ENCODE results near the gene EFR3B. TPM values are rescaled to one million over a fixed set of nuclear protein-coding genes. Genes with fewer than 3 reads are reported as not detected.
A peak's percentile ranks its signal among the peaks of the same experiment; 100 is the strongest.
"Not testable (repeated sequence)": the region's sequence is repeated elsewhere in the genome, so short reads cannot be mapped to it uniquely, and the experiment has no call there.

The EFR3B gene
- polyA plus RNA-seq, 2 of the 4 experiments (the other 2 are of a cell fraction): 6.5 to 12.5 TPM

- FAIRE-seq (no peak), ATAC-seq (peak; percentile 12 to 26; a peak in 1 of 6 replicates), DNase-seq (ENCODE audit: low read depth in 1 of 2, low spot score in 1 of 2) (no peak)
- Histone ChIP-seq H3K4me3 (no peak overlapping the region), H3K27ac (no peak overlapping the region), H3K4me1 (no peaks in the 10 kb centered on the region), H3K9me3 (no peaks in the 10 kb centered on the region), H3K4me2 (no peak overlapping the region)
- ChIA-PET POLR2A (no interaction called here), CTCF (interaction anchor here (0.7 to 2.8 kb wide), 3 partner anchors 16 to 148 kb away, joined by 3 to 32 read pairs (median 4); no protein-coding TSS in a partner anchor)
- TF ChIP-seq JUN (IDR thresholded peaks at IDR 0.05) (no peak), HOXB5 (CRISPR knock-in tag; IDR thresholded peaks at IDR 0.05) (no peak)
- WGBS (ENCODE audit: missing lambda C conversion rate): 94% methylated on average over 5 of the region's 5 CpGs
Observed at GRCh38 chr2:25123682-25124081, 81.8 kb downstream of the EFR3B start.

- DNase-seq (ENCODE audit: low read depth in 1 of 2, low spot score in 1 of 2) (no peak), ATAC-seq (no peak), FAIRE-seq (no peak)
- no peak overlapping the region for H3K27ac ChIP-seq
- peaks cover 4% of the 10 kb centered on the region; the same call in 2 of the 3 replicates for H3K4me1 ChIP-seq
- no peak overlapping the region for H3K4me3 ChIP-seq
- TF ChIP-seq SREBF2 (IDR thresholded peaks at IDR 0.05) (no peak), EHF (CRISPR knock-in tag; IDR thresholded peaks at IDR 0.05) (no peak), CHD2 (IDR thresholded peaks at IDR 0.05; ENCODE audit: low read length, partially characterized antibody) (no peak), HMGXB4 (CRISPR knock-in tag; IDR thresholded peaks at IDR 0.05; ENCODE audit: borderline replicate concordance) (no peak)
- CTCF ChIA-PET: interaction anchor here (1.1 to 16.4 kb wide), 5 partner anchors 20 to 149 kb away, joined by 3 to 375 read pairs (median 4); partner anchors contain the start of gene EFR3B
- H3K9me3 ChIP-seq: no peaks in the 10 kb centered on the region
- H3K4me2 ChIP-seq: no peak overlapping the region
- 94% methylated on average over 7 of the region's 7 CpGs for WGBS (ENCODE audit: missing lambda C conversion rate)
- POLR2A ChIA-PET: no interaction called here
Observed at GRCh38 chr2:25125189-25125588, 83.3 kb downstream of the EFR3B start.

- ChIA-PET CTCF (interaction anchor here (1.1 to 16.4 kb wide), 7 partner anchors 15 to 150 kb away, joined by 3 to 375 read pairs (median 4); partner anchors contain the start of gene EFR3B), POLR2A (no interaction called here)
- DNase-seq (ENCODE audit: low read depth in 1 of 2, low spot score in 1 of 2) (no peak), FAIRE-seq (no peak), ATAC-seq (no peak)
- TF ChIP-seq RAD21 (conservative IDR thresholded peaks at IDR 0.05 in 1 of 2, IDR thresholded peaks at IDR 0.05 in 1 of 2): no peak
- TF ChIP-seq MAX (IDR thresholded peaks at IDR 0.05): no peak
- TF ChIP-seq NR3C1 (IDR thresholded peaks at IDR 0.05): no peak
- TF ChIP-seq KDM1A (IDR thresholded peaks at IDR 0.05; ENCODE audit: low read depth): no peak
- no peak for TF ChIP-seq KDM5A (IDR thresholded peaks at IDR 0.05)
- TF ChIP-seq MAZ (IDR thresholded peaks at IDR 0.05; ENCODE audit: borderline replicate concordance, low read depth, low read length): no peak
- TF ChIP-seq CBX2 (IDR thresholded peaks at IDR 0.05; ENCODE audit: borderline replicate concordance, low read depth): no peak
- no peak for TF ChIP-seq HOXB5 (CRISPR knock-in tag; IDR thresholded peaks at IDR 0.05)
- no peak for TF ChIP-seq E2F6 (IDR thresholded peaks at IDR 0.05; ENCODE audit: borderline replicate concordance, low read depth)
- TF ChIP-seq REST (IDR thresholded peaks at IDR 0.05): no peak
- no peak for TF ChIP-seq HEYL (CRISPR knock-in tag; IDR thresholded peaks at IDR 0.05)
- no peak for TF ChIP-seq GATA3 (IDR thresholded peaks at IDR 0.05; ENCODE audit: borderline replicate concordance)
- no peak for TF ChIP-seq ELK1 (IDR thresholded peaks at IDR 0.05; ENCODE audit: low read depth, low read length)
- no peak for TF ChIP-seq CEBPB (IDR thresholded peaks at IDR 0.05)
- WGBS (ENCODE audit: missing lambda C conversion rate): 90% methylated on average over 4 of the region's 4 CpGs
- peaks cover 4% of the 10 kb centered on the region; the same call in 2 of the 3 replicates for H3K4me1 ChIP-seq
- no peak overlapping the region for H3K27ac ChIP-seq
- no peak overlapping the region for H3K4me3 ChIP-seq
- no peak overlapping the region for H3K4me2 ChIP-seq
- H3K9me3 ChIP-seq: no peaks in the 10 kb centered on the region
Observed at GRCh38 chr2:25125976-25126375, 84.1 kb downstream of the EFR3B start.

- ATAC-seq; H3K4me1 ChIP-seq; H3K4me2 ChIP-seq; DNase-seq (ENCODE audit: low read depth in 1 of 2, low spot score in 1 of 2); FAIRE-seq; POLR2A ChIA-PET; H3K9me3 ChIP-seq; H3K4me3 ChIP-seq; H3K27ac ChIP-seq: not testable (repeated sequence)
- CTCF ChIA-PET: interaction anchor here (0.8 to 16.4 kb wide), 9 partner anchors 11 to 151 kb away, joined by 3 to 375 read pairs (median 15); partner anchors contain the start of gene EFR3B
- 94% methylated on average over 3 of the region's 3 CpGs for WGBS (ENCODE audit: missing lambda C conversion rate)
Observed at GRCh38 chr2:25127071-25127470, 85.2 kb downstream of the EFR3B start.
